ENCODE data around the gene TIMM17B. TPM values are rescaled to one million over a fixed set of nuclear protein-coding genes. Genes with fewer than 3 reads are reported as not detected.

Gene TIMM17B
- total RNA-seq, 1 donor, result 19.4 TPM

GRCh38 chrX:48937054-48937907 lies 39.7 kb upstream of the TIMM17B start:
- H3K4me3 ChIP-seq (ENCODE audit: low read depth, low read length), result no peak overlapping the region
- DNase-seq (ENCODE audit: low read depth), result no peak
- no peak for TF ChIP-seq CTCF (IDR thresholded peaks at IDR 0.05; ENCODE audit: insufficient read depth, low read length)

GRCh38 chrX:48936429-48937053 lies 39.0 kb upstream of the TIMM17B start:
- no peak for DNase-seq (ENCODE audit: low read depth)
- TF ChIP-seq CTCF (IDR thresholded peaks at IDR 0.05; ENCODE audit: insufficient read depth, low read length), result no peak
- H3K4me3 ChIP-seq (ENCODE audit: low read depth, low read length), result no peak overlapping the region

- H3K4me3 ChIP-seq (ENCODE audit: low read depth, low read length), result no peak overlapping the region
- TF ChIP-seq CTCF (IDR thresholded peaks at IDR 0.05; ENCODE audit: insufficient read depth, low read length), result no peak
- no peak for DNase-seq (ENCODE audit: low read depth)
Measured at GRCh38 chrX:48935301-48935670, 37.7 kb upstream of the TIMM17B start.

GRCh38 chrX:48934581-48935300 lies 37.2 kb upstream of the TIMM17B start:
- DNase-seq (ENCODE audit: low read depth), result no peak
- H3K4me3 ChIP-seq (ENCODE audit: low read depth, low read length), result no peak overlapping the region
- TF ChIP-seq CTCF (IDR thresholded peaks at IDR 0.05; ENCODE audit: insufficient read depth, low read length), result no peak

- no peak for DNase-seq (ENCODE audit: low read depth)
- H3K4me3 ChIP-seq (ENCODE audit: low read depth, low read length), result no peak overlapping the region
- no peak for TF ChIP-seq CTCF (IDR thresholded peaks at IDR 0.05; ENCODE audit: insufficient read depth, low read length)
Measured at GRCh38 chrX:48933757-48934156, 36.2 kb upstream of the TIMM17B start.

- no peak overlapping the region for H3K4me3 ChIP-seq (ENCODE audit: low read depth, low read length)
- no peak for DNase-seq (ENCODE audit: low read depth)
- no peak for TF ChIP-seq CTCF (IDR thresholded peaks at IDR 0.05; ENCODE audit: insufficient read depth, low read length)
Measured at GRCh38 chrX:48927736-48928382, 30.3 kb upstream of the TIMM17B start.

Data from fibroblast of the aortic adventitia (primary cell).